ENCODE results near the gene WASF1.

WASF1 gene

DNA sequence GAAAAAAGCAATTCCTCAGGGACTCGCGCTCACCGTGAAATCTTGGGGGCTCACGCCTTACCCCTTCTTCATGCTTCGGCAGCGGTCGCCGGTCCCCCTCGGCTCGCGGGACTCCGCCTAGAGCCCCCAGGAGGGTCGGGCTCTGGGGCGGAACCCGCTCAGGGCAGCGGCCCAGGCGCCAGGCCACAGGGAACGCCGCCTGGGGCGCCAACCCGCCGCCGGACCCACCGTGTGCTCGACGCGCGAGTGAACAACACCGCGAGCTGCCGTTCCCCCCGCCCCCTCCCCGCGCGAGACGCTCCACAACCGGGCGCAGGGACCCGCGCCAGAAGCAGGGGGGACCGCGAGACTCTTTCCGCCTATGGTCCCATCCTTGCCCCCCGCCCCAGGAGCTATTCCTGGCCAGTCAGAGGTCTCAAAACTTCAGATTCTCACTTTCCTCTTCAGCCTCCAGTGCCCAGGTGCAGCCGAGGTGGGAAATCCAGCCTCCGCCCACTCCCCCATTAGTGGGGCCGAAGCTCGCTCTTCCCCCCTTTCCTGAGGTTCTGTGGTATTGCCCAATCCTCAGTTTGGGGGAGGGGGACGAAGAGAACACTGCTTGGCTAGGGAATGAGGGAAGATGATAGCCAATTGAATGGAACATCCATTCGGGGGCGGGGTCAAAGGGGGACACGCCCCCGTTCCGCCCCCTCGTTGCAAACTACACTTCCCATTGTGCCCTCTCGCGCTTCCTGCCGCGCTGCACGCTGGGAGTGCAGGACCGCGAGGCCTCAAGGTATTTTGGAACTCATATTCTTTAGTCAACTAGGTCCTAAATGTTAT is at the start of gene WASF1:
Gene WASF1, minus strand, starts transcription at position 265 of the 822 bp plus-strand sequence. CDS start 52,069 bp downstream, outside the sequence.
- peak; percentile 97 for DNase-seq (ENCODE audit: low spot score)

DNA sequence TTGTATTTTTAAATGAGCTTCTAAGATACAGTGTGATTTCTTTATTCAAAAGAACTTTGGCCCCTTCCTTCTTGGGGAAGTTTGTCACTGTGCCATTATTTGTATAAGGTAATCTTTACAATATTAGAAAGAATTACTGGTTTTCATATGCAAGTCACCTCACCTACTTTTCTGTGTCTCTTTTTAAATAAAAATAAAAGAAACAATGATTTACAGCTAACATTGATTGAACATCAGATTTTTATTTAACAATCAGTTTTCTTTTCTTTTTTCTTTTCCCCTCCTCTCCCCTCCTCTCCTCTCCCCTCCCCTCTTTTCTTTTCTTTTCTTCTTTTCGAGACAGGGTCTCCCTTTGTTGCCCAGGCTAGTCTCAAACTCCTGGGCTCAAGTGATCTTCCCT is 46.8 kb upstream of the WASF1 start:
- DNase-seq (ENCODE audit: low spot score): no peak

DNA sequence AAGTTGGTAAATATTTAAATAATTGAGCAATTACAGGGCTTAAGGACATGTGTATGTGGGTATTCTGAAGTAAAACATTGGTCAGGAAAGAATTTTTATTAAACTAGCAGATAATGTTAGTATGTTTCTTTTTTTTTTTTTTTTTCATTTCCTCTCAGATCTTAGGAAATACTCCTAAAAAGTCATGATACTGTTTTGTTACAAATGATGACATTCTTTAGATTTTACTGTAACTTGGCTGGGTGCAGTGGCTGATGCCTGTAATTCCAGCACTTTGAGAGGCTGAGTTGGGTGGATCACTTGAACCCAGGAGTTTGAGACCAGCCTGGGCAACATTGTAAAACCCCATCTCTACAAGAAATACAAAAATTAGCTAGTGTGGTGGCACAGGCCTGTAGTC is 42.3 kb upstream of the WASF1 start:
- no peak for DNase-seq (ENCODE audit: low spot score)

DNA sequence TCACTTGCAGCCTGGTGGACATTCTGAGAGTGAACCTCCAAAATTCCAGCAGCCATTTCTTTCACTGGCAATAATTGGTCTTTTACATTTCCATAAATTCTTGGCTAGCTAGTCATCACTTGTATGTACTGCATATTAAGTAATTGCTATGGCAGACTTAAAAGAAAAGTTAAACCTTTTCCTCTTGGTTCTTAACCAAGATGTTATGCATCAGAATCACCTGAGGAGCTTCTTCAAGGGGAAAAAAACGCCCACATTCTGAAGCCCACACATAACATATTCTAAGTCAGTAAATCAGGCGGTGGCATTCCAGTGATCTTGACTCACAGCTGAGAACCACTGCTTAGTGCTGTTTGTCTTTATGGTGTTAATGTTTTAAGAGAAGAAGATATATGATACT is 37.8 kb upstream of the WASF1 start:
- no peak for DNase-seq (ENCODE audit: low spot score)

DNA sequence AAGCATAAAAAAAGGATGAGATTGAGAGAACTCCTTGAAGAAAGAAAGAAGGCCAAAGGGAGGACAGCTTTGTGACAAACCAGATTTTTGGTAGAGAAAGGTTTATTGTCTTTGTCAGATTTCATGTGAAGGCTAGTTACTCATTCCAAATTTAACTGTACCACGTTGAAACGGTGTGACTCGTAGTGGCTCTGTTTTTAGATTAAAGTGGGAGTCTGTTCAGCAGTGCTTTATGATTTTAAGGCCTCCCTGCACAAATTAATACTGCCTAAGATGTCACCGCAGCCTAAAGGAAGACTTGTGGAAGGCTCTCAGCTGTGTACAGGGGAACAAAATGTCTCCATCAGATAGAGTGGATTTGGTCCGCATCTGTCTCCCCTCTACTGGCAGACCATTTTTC is 36.7 kb upstream of the WASF1 start:
- DNase-seq (ENCODE audit: low spot score): no peak

DNA sequence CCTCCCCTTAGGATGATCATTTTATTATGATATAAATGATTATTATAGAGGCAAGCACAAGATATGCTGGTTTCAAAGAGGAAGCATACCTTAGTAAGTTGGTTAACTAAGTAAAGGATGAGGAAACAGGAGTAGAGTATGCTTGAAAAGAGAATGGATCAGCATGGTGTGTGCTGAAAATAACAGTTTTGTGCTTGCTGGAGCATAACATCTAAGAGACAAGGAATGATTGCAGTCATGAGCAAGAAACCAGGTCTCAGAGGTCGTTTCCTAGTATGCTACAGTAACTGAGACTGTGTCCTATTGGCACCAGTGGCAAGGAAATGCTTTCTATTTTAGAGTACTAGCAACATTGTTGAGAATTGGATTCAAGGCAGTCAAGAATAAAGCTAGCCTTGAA is 34.9 kb upstream of the WASF1 start:
- no peak for DNase-seq (ENCODE audit: low spot score)

DNA sequence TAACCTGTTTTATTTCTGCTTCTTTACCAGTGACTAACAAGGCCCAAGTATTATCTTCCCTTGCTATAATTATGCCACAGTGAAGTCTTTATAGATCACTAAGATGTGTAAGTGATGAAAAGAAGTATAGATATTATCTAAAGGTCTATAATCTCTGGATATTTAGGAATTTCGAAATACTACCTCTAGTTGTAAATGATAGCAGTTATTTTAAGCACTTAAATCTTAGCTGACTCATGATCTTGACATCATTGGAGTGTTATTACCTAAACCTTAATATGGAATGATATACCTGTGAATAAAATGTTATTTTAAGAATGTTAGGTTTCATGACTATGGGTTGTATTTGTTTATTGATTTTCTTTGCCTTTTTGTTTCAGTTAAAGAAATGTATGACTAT is 32.3 kb upstream of the WASF1 start:
- DNase-seq (ENCODE audit: low spot score): no peak

DNA sequence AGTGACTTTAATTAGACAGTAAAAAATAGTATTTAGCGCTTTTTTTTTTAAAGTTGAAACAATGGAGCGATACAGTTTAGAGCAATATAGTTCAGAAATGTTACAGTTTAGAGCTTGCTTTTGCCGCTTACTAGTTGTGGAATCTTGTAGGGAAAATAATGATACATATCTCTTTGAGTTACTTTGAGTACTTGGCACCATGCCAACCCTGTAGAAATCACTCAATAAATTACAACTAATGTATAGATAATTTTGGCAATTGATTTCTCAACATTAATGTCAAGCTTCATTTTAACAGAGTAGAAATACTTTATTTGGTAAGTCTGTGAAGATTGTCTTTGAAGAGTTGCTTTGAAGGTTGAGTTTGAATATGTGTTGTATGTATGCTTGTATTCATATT is 28.2 kb upstream of the WASF1 start:
- DNase-seq (ENCODE audit: low spot score): no peak

DNA sequence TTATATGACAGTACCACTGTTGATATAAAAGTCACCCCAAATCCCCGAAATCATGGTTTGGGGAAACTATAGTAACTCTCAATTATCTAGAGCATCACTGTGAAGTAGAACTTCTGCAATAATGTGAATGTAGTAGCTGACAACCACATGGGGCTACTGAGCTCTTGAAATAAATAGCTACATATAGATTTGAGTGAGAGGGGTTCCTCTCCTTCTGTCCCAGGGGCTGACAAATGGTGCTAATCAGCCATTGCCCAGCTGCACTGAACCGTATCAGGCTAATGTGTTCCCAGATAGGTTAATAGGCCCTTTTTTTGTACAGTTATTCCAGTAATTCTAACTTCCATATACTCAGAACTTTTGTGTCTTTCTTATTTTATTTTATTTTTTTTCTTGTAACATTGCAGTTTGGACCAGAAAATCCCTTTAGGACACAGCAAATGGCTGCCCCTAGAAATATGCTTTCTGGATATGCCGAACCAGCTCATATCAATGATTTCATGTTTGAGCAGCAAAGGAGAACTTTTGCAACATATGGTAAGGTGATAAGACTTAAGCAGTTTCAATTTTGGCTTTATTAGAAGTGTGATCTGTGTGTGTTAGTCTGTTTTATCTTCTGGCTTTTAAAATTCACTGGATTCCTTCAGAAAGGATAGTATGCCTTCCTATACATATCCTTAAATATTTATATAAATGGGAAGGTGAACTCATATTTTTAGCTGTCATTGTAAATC is 21.8 kb upstream of the WASF1 start:
- DNase-seq (ENCODE audit: low spot score): no peak

DNA sequence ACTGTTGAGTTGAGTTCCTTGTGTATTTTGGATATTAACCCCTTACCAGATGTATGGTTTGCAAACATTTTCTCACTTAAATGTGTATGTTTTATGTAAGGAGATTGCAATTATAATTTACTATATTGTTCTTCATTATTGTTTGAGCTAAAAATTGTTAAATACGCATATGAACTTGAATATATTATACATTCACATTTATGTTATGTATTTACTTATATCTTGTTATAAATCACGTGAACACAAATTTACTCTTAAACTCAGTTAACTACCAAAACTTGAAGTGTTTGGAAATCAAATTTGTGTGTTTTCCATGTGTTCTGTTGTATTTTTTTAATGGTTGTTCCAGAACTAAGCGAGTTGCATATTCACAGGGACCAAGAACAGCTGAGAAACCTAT is 19.1 kb upstream of the WASF1 start:
- DNase-seq (ENCODE audit: low spot score): no peak

DNA sequence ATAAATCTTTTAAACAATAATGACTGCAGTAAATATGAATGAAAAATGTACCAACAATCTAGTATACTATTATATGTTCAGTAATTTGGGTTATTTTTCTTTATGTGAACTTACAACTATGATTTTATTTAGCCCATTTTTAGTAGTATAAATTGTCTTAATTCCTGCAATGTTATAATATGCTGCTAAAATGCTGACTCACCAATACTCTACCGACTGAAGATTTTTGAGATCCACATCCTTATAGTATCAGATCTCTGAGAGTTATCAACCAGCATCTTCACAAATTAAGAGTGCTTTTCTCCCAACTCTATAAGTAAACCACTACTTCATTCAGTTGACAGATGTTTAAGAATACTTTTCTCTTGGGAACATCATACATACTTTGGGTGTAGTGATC is 17.4 kb upstream of the WASF1 start:
- no peak for DNase-seq (ENCODE audit: low spot score)

DNA sequence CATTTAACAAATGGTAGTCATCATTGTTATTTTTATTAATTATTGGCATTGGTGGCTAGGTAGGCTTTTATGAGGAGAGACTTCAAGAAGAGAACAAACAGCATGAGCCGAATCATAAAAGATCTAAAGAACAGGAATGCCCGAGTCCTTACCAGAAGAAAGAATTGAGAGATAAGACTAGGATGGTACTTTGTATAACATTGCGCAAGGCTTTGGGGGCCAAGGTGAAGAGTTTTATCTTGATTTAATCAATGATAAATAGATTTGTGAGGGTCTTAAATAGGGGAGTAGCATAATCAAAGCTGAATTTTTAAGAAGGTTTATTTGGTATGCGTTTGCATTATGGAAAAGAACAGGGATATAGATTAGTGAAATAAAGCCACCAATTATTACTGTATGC is 16.2 kb upstream of the WASF1 start:
- no peak for DNase-seq (ENCODE audit: low spot score)

DNA sequence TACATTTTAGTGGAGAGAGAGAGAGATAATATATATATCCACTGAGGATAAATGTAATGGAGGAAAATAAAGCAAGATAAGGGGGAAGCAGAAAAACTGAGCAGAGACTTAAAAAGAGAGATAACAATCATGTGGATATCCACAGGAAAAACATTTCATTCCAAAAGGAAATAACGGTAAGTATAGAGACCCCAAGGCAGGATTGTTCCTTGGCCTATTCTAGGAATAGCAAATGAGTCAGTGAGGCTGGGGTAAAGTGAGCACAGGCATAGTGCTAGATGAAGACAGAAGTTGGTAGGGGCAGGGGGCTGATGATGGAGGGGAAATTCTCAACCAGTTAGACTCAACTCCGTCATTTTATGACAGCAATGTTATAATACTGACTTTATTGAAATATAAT is 12.0 kb upstream of the WASF1 start:
- DNase-seq (ENCODE audit: low spot score): no peak

DNA sequence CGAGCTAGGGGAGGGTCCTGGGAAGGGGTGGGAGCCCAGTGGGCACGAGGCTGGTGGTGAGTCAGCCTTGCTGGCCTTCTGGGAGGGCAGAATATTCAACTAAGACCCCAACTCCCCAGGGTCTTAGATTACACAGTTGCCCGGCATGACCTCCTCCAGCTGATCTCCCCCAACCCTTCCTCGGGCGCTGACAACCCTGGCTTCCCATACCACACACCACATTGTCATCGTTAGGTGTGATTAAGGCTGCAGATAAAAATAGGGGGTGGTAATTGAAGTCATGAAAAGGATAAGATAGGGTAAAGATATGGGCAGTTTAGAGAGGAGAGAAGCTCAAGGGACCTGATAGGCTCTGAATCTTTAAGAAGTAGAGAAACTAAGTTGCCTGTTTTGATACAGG is 11.3 kb upstream of the WASF1 start:
- no peak for DNase-seq (ENCODE audit: low spot score)

DNA sequence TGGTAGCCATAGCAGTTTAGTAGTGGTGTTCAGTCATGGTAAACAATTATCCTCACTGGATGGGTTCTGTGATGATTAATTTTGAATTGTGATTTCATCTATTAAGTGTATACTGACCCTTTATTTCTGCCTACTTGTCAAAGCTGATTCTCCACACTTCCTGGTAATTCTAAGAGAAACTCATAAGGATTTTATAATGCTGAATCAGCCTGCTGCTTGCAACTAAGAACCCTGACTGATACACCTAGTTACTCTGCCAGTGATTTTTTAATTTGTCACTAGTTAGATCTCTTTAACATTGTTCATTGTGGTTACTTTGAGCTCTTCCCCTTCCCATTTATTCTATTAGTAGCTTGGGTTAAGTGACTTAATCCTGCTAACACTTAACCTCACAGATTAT is 9.3 kb upstream of the WASF1 start:
- DNase-seq (ENCODE audit: low spot score): no peak

DNA sequence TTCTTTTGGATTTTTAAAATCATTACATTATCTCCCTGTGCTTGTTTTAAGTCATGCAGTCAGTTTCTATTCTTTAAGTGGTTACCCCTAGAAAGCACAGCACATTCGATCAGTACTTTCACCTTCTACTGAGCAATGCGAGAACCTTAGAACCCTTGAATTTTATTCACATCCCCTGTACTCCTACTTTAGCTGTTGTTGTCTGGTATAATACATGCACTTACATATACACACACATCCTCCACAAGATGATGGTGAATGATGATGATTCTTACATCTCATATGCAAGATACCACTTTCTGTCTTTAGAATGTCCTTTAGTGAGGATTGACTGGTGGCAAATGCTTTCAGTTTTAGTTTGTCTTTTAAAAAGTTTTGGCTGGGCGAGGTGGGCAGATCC is 6.4 kb upstream of the WASF1 start:
- DNase-seq (ENCODE audit: low spot score): no peak

DNA sequence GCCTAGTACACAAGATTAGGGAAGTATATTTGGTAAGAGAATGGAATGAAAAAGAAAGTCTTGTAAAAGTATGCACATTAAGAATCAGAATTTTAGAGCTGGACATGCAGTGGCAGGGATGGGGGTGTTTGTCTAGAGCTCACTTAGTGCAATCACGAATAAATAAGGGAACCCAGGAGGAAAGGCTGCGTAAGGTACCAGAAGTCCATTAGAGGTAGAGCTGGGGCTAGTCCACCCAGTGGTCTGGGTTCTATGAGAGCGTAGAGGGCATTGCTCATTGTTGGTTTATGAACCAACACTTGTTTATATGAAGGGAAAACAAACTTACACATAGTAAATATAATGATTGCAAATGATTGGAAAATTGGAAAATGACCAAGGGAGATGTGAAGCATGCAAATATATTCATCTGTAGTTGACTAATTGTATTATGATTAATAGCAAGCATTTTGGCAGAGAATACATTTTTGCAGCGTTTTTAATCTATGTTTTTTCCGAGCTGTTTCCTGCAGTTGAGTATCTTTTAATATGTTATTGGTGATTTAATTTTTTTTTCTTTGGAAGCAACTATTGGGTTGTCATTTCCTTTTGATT is 3.9 kb upstream of the WASF1 start:
- no peak for DNase-seq (ENCODE audit: low spot score)

DNA sequence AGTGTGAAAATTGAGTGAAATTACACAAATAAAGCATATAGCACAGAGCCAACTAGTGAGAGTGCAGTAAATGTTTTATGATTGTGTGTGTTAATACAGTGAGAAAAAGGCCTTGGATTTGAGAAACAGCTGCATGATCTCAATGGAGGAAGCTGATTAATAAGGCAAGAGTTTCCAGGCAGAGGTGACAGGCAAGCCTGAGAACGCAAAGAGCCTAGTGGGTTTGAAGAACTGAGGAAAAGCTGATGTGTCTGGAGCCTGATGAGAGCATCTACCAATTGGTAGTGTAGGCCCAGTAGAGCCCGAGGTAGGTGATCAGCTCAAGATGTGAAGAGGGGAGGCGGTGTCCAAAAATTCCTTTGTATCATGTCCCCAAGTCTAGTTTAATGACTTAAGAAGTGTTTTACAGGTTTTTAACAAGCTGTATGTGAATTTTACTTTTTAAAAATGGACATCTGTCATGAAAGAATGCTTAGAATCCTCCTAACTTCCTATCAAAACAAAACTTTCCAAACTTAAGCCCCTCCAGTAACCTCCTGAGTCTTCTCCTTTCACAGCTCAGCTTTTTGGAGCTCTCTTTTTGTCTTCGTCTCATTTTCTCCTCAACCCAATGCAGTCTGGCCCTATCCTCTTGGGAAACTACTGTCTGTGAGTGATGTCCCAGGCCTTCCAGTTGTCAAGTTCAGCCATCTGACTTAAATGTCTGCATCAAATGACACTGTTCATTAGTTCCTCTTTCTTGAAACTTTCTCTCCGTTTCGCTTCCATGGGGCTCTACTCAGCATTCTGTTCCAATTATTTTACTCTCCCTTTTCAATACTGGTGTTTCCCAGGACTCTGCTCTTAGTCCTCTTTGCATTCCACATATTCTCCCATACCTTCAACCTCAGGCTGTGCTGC is 1.9 kb upstream of the WASF1 start:
- DNase-seq (ENCODE audit: low spot score): no peak

DNA sequence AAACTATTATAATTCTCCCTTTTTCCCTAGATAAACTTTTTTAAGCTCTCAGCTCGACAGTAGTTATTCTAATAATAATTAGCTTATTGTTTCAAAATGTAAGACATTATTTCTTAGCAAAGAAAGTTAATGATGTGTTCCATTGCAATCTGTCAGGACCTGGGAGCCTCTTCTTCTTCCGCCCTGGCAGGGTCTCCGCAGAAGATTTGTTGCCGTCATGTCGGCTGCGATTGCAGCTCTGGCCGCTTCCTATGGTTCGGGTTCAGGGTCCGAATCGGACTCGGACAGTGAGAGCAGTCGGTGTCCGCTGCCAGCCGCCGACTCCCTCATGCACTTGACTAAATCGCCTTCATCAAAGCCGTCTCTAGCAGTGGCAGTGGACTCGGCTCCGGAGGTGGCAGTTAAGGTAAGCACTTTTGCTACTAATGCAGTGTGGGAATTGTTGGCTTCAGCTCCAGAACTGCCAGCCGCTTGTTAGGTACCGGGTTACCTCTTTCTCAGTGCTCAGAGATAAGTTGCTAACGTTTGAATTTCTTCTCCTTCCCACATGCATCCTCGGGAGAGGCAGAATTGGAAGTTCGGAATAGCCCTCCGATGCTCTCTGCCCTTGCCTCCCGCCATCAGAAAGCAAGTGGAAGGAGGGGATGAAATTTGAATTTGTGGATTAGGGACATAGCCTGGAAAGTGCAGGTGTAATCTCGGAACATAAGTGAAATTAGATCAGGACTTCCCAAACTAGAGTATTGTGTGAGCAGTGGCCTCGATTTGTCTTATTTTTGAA is 948 bp upstream of the WASF1 start, which contains the start of gene CDC40:
Gene CDC40, plus strand, starts transcription at position 200 of the 781 bp plus-strand sequence. Its CDS starts 18 bp downstream, at position 218.
- DNase-seq (ENCODE audit: low spot score): peak; percentile 81

DNA sequence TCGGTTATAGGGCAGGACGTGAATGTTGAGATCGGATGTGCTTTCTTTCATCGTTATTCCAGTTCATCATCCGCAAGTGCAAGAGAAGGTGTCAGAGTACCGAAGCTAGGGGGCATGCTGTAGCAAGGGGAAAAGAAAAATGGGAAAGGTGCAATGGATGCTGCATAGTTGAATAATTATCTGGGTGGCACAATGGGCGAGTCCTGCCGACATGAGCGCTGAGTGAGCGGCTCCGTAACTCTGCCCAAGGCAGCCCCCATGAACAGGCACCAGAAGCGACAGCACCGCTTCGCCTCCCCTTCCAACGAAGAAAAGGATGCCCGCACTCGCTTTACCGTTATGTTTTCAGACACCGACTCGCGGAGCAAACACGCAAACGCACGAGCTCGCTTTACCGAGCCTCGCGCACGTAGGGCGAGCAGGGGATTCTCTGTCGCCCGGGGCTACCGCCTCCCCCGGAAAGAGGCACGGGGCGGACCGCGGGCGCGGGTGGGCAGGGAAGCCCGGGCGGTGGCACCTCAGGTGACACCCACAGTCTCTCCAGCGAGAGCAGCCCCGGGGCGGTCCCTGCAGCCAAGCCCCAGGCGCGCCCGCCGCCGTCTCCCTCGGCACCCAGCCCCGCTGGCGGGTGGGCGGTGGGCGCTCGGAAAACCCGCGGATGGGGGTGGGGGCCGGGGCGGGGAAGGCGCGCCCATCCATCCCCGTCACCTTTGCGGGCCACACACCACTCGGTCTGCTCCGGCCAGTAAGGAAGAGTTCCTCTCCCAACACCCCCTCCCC is 654 bp downstream of the WASF1 start:
- peak; percentile 70 for DNase-seq (ENCODE audit: low spot score)
